ENCODE measurements around the gene FCHSD2. TPM values are rescaled to one million over a fixed set of nuclear protein-coding genes. Genes with fewer than 3 reads are reported as not detected.

Gene FCHSD2
- total and polyA plus RNA-seq, 2 donors (not counting 1 experiment from before 2014, with no cell fraction given) = 19.5 to 40.6 TPM

DNA sequence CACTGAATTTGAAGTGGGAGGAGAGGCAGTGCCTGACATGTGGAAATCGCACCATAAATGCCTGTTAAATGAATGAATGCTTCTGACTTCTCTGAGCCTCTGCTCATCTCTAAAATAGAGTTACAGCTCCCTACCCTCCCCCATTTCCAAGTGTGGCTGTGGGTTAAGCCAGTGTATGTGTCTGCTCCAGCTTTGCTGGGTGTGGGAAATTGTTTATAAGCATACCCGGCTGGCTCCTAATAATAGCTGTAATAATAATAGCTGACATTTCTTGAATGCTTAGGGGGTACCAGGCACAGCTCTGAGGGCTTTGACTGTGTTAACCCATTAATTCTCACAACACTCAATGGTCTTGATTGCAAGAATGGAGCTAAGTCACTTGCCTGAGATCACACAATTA is 7.0 kb upstream of the FCHSD2 start:
- Histone ChIP-seq H4K20me1 (ENCODE audit: control insufficient read depth, extremely low read depth, insufficient read depth, low read length) (no peaks in the 10 kb centered on the region), H2AFZ (ENCODE audit: low read length) (no peak overlapping the region), H3K9ac (ENCODE audit: insufficient read depth, low read length) (no peak overlapping the region), H3K4me1 (ENCODE audit: control insufficient read depth, extremely low read depth, insufficient read depth, low read length) (no peaks in the 10 kb centered on the region), H3K4me2 (ENCODE audit: extremely low read depth, insufficient read depth, low read length) (no peak overlapping the region), H3K9me3 (ENCODE audit: control insufficient read depth, insufficient read depth, low read depth, low read length) (no peaks in the 10 kb centered on the region), H3K27ac (ENCODE audit: insufficient read depth, low read length) (no peak overlapping the region), H3K4me3 (replicated peaks in 1 of 4; ENCODE audit: control extremely low read depth in 1 of 4, insufficient read depth in 1 of 4, low read depth in 3 of 4, low read length in 4 of 4) (no peak overlapping the region), H3K36me3 (ENCODE audit: control insufficient read depth, insufficient read depth, low read length) (no peaks in the 10 kb centered on the region), H3K79me2 (ENCODE audit: control insufficient read depth, insufficient read depth, low read length) (no peaks in the 10 kb centered on the region), H3K27me3 (ENCODE audit: control insufficient read depth, insufficient read depth, low read length) (no peaks in the 10 kb centered on the region)
- DNase-seq (ENCODE audit: low read depth in 2 of 2) = no peak
- TF ChIP-seq, protein P1, sequence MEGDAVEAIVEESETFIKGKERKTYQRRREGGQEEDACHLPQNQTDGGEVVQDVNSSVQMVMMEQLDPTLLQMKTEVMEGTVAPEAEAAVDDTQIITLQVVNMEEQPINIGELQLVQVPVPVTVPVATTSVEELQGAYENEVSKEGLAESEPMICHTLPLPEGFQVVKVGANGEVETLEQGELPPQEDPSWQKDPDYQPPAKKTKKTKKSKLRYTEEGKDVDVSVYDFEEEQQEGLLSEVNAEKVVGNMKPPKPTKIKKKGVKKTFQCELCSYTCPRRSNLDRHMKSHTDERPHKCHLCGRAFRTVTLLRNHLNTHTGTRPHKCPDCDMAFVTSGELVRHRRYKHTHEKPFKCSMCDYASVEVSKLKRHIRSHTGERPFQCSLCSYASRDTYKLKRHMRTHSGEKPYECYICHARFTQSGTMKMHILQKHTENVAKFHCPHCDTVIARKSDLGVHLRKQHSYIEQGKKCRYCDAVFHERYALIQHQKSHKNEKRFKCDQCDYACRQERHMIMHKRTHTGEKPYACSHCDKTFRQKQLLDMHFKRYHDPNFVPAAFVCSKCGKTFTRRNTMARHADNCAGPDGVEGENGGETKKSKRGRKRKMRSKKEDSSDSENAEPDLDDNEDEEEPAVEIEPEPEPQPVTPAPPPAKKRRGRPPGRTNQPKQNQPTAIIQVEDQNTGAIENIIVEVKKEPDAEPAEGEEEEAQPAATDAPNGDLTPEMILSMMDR (conservative IDR thresholded peaks at IDR 0.05 in 1 of 2, IDR thresholded peaks at IDR 0.05 in 1 of 2; ENCODE audit: low read depth in 1 of 2, low read length in 2 of 2) = no peak
- TF ChIP-seq EZH2 (IDR thresholded peaks at IDR 0.05; ENCODE audit: low read length, missing control alignments) = no peak

DNA sequence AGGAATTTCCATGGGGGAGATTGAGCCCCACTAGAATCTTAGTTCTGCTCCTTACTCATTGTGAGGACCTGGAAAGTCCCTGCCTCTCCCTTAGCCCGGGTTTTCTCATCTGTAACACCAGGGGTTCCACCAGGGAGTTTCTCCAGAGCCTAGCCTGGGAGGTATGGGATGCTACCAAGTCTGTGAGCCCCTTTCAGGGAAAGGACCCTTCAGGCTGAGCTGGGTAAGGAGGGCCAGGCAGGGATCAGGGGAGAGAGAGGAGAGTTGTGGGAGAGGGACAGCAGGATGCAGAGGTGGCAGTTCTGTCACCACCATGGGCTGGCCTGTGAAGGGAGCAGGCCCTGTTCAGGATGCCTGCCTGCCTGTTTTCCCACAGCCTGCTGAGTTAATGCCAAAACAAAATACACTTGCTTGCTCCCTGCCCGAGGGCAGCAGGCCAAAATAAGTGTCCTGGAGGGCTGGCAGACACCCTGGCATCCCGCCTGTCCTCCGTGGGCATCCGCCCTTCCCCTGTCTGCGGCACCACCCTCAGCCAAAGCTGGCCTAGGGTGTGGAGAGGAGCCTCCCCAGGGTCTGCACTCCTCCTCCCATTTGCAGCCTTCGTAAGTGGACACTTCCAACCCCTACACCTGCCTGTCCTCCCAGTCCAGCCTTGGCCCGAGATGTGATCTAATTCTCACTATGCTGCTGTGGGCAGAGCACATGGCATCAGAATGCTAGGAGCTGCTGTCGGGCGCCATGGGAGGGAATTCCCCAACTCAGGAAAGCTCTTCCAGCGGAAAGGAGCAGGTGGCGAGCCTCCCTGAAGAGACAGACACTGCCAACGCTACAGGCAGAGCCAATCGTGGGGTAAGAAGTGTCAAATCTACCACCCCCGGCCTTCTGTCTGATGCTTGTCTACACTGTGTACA is 5.9 kb upstream of the FCHSD2 start:
- no peak overlapping the region for H3K4me3 ChIP-seq (replicated peaks in 1 of 4; ENCODE audit: control extremely low read depth in 1 of 4, insufficient read depth in 1 of 4, low read depth in 3 of 4, low read length in 4 of 4)
- no peak for DNase-seq (ENCODE audit: low read depth in 2 of 2)
- no peaks in the 10 kb centered on the region for H4K20me1 ChIP-seq (ENCODE audit: control insufficient read depth, extremely low read depth, insufficient read depth, low read length)
- no peaks in the 10 kb centered on the region for H3K27me3 ChIP-seq (ENCODE audit: control insufficient read depth, insufficient read depth, low read length)
- no peaks in the 10 kb centered on the region for H3K4me1 ChIP-seq (ENCODE audit: control insufficient read depth, extremely low read depth, insufficient read depth, low read length)
- no peaks in the 10 kb centered on the region for H3K36me3 ChIP-seq (ENCODE audit: control insufficient read depth, insufficient read depth, low read length)
- H3K79me2 ChIP-seq (ENCODE audit: control insufficient read depth, insufficient read depth, low read length) = no peaks in the 10 kb centered on the region
- H3K27ac ChIP-seq (ENCODE audit: insufficient read depth, low read length) = no peak overlapping the region
- H2AFZ ChIP-seq (ENCODE audit: low read length) = no peak overlapping the region
- TF ChIP-seq, protein P1 (conservative IDR thresholded peaks at IDR 0.05 in 1 of 2, IDR thresholded peaks at IDR 0.05 in 1 of 2; ENCODE audit: low read depth in 1 of 2, low read length in 2 of 2) = no peak
- TF ChIP-seq EZH2 (IDR thresholded peaks at IDR 0.05; ENCODE audit: low read length, missing control alignments) = no peak
- H3K9me3 ChIP-seq (ENCODE audit: control insufficient read depth, insufficient read depth, low read depth, low read length) = no peaks in the 10 kb centered on the region
- no peak overlapping the region for H3K9ac ChIP-seq (ENCODE audit: insufficient read depth, low read length)
- H3K4me2 ChIP-seq (ENCODE audit: extremely low read depth, insufficient read depth, low read length) = no peak overlapping the region

DNA sequence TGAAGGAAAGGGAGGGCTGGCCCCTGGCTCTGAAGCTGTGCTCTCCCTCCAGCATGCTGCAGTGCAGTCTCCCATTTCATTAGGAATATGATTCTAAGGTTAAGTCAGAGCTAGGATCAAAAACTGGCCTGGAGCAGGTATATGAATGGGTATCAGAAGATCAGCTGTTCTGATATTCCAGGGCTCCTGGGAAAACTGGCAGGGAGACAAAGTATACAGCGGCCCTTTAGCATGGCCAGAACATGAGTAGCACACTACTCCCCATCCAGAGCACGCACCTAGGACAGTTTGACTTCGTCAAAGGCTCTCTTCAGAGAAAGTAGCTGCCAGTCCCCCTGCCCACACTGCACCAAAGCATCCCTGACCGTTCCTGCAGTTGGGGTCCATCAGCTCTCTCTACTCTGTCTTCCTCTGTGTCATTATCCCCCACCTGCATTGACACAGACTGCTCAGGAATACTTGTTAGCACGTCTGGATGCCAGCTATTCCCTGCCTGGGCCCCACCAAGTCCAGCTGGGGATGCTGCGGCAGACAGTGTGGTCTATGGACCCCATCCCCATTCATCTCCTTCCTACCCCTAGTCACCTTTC is 4.0 kb upstream of the FCHSD2 start:
- TF ChIP-seq EZH2 (IDR thresholded peaks at IDR 0.05; ENCODE audit: low read length, missing control alignments) = no peak
- TF ChIP-seq, protein P1 (conservative IDR thresholded peaks at IDR 0.05 in 1 of 2, IDR thresholded peaks at IDR 0.05 in 1 of 2; ENCODE audit: low read depth in 1 of 2, low read length in 2 of 2) = no peak
- H3K4me1 ChIP-seq (ENCODE audit: control insufficient read depth, extremely low read depth, insufficient read depth, low read length) = no peaks in the 10 kb centered on the region
- no peaks in the 10 kb centered on the region for H3K9me3 ChIP-seq (ENCODE audit: control insufficient read depth, insufficient read depth, low read depth, low read length)

More for the DNA sequence above, 4.0 kb upstream of the FCHSD2 start:
- Histone ChIP-seq H4K20me1 (ENCODE audit: control insufficient read depth, extremely low read depth, insufficient read depth, low read length) (no peaks in the 10 kb centered on the region), H3K79me2 (ENCODE audit: control insufficient read depth, insufficient read depth, low read length) (peaks cover 6% of the 10 kb centered on the region), H3K36me3 (ENCODE audit: control insufficient read depth, insufficient read depth, low read length) (no peaks in the 10 kb centered on the region), H3K4me3 (replicated peaks in 1 of 4; ENCODE audit: control extremely low read depth in 1 of 4, insufficient read depth in 1 of 4, low read depth in 3 of 4, low read length in 4 of 4) (no peak overlapping the region), H3K4me2 (ENCODE audit: extremely low read depth, insufficient read depth, low read length) (no peak overlapping the region), H3K27me3 (ENCODE audit: control insufficient read depth, insufficient read depth, low read length) (no peaks in the 10 kb centered on the region), H3K9ac (ENCODE audit: insufficient read depth, low read length) (no peak overlapping the region), H3K27ac (ENCODE audit: insufficient read depth, low read length) (no peak overlapping the region), H2AFZ (ENCODE audit: low read length) (no peak overlapping the region)
- DNase-seq (ENCODE audit: low read depth in 2 of 2) = no peak
